Measurements from ENCODE around the gene EAF2. TPM values are rescaled to one million over a fixed set of nuclear protein-coding genes. Genes with fewer than 3 reads are reported as not detected.

The EAF2 gene
- total RNA-seq, 1 donor from 2014 or later, result 2.4 TPM

GRCh38 chr3:121871430-121871829, 36.4 kb downstream of the EAF2 start:
- H3K27me3 Mint-ChIP-seq (ENCODE audit: unreplicated experiment), result no peaks in the 10 kb centered on the region

GRCh38 chr3:121878411-121878810, 43.4 kb downstream of the EAF2 start:
- no peaks in the 10 kb centered on the region for H3K4me1 Mint-ChIP-seq (ENCODE audit: unreplicated experiment)
- H3K4me3 Mint-ChIP-seq (ENCODE audit: unreplicated experiment), result no peak overlapping the region
- no peak overlapping the region for H3K27ac Mint-ChIP-seq (ENCODE audit: unreplicated experiment)
- H3K9me3 Mint-ChIP-seq (ENCODE audit: unreplicated experiment), result no peaks in the 10 kb centered on the region
- TF ChIP-seq CTCF (IDR thresholded peaks at IDR 0.05), result no peak
- no peaks in the 10 kb centered on the region for H3K36me3 Mint-ChIP-seq (ENCODE audit: unreplicated experiment)
- H3K27me3 Mint-ChIP-seq (ENCODE audit: unreplicated experiment), result no peaks in the 10 kb centered on the region
- no peak for DNase-seq (ENCODE audit: extremely low spot score, unreplicated experiment)

More at GRCh38 chr3:121871430-121871829, 36.4 kb downstream of the EAF2 start:
- no peak overlapping the region for H3K4me3 Mint-ChIP-seq (ENCODE audit: unreplicated experiment)
- H3K9me3 Mint-ChIP-seq (ENCODE audit: unreplicated experiment), result no peaks in the 10 kb centered on the region
- TF ChIP-seq CTCF (IDR thresholded peaks at IDR 0.05), result no peak
- no peak for DNase-seq (ENCODE audit: extremely low spot score, unreplicated experiment)
- H3K4me1 Mint-ChIP-seq (ENCODE audit: unreplicated experiment), result no peaks in the 10 kb centered on the region
- no peak overlapping the region for H3K27ac Mint-ChIP-seq (ENCODE audit: unreplicated experiment)
- H3K36me3 Mint-ChIP-seq (ENCODE audit: unreplicated experiment), result peaks cover 2% of the 10 kb centered on the region

DNA sequence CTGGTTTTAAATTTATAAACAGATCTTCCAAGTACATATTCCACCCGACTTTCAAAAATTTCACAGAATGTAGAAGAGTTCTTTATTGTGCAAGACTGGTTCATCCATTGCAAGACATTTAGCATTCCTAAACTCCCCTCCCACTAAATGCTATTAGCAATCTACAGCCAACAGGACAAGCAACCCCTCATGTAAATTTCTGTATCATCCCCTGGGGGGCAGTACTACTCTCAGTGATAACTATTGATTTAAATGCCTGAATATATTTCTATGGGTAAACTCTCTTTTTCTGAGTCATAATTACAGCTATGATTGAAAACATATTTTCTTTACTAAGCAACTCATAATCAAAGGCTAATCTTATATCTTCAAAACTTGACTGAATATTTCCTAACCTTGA, 48.5 kb downstream of the EAF2 start:
- H3K4me1 Mint-ChIP-seq (ENCODE audit: unreplicated experiment), result no peaks in the 10 kb centered on the region
- H3K27me3 Mint-ChIP-seq (ENCODE audit: unreplicated experiment), result no peaks in the 10 kb centered on the region
- no peak overlapping the region for H3K27ac Mint-ChIP-seq (ENCODE audit: unreplicated experiment)
- no peaks in the 10 kb centered on the region for H3K36me3 Mint-ChIP-seq (ENCODE audit: unreplicated experiment)
- H3K9me3 Mint-ChIP-seq (ENCODE audit: unreplicated experiment), result no peaks in the 10 kb centered on the region
- H3K4me3 Mint-ChIP-seq (ENCODE audit: unreplicated experiment), result no peak overlapping the region
- DNase-seq (ENCODE audit: extremely low spot score, unreplicated experiment), result no peak
- peak; percentile 20 for TF ChIP-seq CTCF (IDR thresholded peaks at IDR 0.05)

DNA sequence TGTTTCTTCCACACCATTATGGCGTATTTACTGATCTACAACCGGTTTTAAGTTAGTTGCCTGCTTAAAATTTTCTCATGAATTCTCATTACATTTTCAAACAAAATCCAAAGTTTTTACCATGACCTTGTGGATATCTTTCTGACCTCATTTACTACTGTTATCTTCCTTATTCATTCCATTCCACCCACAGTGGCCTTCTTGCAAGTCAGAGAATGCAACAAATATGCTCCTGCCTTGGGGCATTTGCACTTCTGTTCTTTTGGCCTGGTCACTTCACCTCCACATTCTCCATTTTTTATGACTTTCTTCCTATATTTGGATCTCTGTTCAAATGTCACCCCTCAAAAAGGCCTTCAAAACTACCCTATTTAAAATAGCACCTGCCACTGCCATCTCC, 50.4 kb downstream of the EAF2 start:
- no peak overlapping the region for H3K4me3 Mint-ChIP-seq (ENCODE audit: unreplicated experiment)
- no peaks in the 10 kb centered on the region for H3K9me3 Mint-ChIP-seq (ENCODE audit: unreplicated experiment)
- H3K4me1 Mint-ChIP-seq (ENCODE audit: unreplicated experiment), result no peaks in the 10 kb centered on the region
- H3K36me3 Mint-ChIP-seq (ENCODE audit: unreplicated experiment), result no peaks in the 10 kb centered on the region
- TF ChIP-seq CTCF (IDR thresholded peaks at IDR 0.05), result no peak
- no peak for DNase-seq (ENCODE audit: extremely low spot score, unreplicated experiment)
- H3K27ac Mint-ChIP-seq (ENCODE audit: unreplicated experiment), result no peak overlapping the region
- no peaks in the 10 kb centered on the region for H3K27me3 Mint-ChIP-seq (ENCODE audit: unreplicated experiment)

DNA sequence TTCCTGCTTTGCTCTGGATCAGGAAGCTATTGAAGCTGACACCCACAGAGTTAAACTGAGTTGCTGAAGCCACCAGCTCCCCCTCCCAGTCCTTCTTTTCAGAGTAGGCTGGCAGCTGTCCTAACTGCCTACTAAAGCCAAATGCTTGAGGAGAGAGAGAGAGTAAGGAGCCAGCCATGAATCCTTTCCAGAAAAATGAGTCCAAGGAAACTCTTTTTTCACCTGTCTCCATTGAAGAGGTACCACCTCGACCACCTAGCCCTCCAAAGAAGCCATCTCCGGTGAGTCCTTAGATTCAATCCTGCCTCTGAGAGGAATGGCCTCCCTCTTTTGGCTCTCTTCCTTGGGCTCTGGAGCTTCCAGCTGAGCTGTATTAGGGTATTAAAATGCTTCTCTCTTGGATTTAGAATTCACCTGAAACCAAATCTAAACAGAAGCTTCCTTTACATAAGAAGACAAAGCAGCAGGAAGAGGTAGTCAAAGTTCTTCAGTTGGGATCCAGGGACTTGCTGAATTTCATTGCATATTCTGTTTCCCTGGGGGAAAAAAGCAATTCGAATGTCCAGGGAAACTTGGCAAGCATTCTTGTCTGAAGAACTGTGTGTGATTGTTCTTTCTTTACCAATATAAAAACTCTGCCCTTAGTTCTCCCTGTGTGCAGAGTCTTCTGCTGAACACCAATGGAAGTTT, 59.4 kb downstream of the EAF2 start, which contains the start of gene SLC15A2:
SLC15A2 (plus strand) TSS at position 101 of the 690 bp plus-strand sequence; CDS start at position 177, 76 bp downstream.
- Mint-ChIP-seq H3K27me3 (ENCODE audit: unreplicated experiment) (no peaks in the 10 kb centered on the region), H3K4me3 (ENCODE audit: unreplicated experiment) (no peak within 1 kb of the TSS), H3K9me3 (ENCODE audit: unreplicated experiment) (no peaks in the 10 kb centered on the region), H3K4me1 (ENCODE audit: unreplicated experiment) (no peaks in the 10 kb centered on the region), H3K36me3 (ENCODE audit: unreplicated experiment) (no peaks in the 10 kb centered on the region), H3K27ac (ENCODE audit: unreplicated experiment) (no peak within 1 kb of the TSS)
- DNase-seq (ENCODE audit: extremely low spot score, unreplicated experiment), result no peak
- TF ChIP-seq CTCF (IDR thresholded peaks at IDR 0.05), result no peak

Data from osteocyte (in vitro differentiated cells).